Keratinocyte (primary cell): ENCODE results near the gene USP37. TPM values are rescaled to one million over a fixed set of nuclear protein-coding genes. Genes with fewer than 3 reads are reported as not detected.

Experiments used
- DNase-seq: peaks from one replicate; pipeline ENCODE4 v3.0.0-alpha.2; 2011; ENCODE audit warnings: low read depth, missing footprints, low spot score
- FAIRE-seq: peaks from 2 replicates; lab custom pipeline; 2011; peaks lifted over from hg19 to GRCh38; lab: Jason Lieb, UNC
- H2AFZ ChIP-seq: 2 replicates; pipeline ENCODE4 v1.6.0; 2012; ENCODE audit warnings: low read length, control low read depth, inconsistent platforms; ENCODE audit not compliant: control insufficient read depth
- H3K27ac ChIP-seq: 2 replicates; pipeline ENCODE4 v1.5.1; 2011; ENCODE audit warnings: low read length; ENCODE audit not compliant: control insufficient read depth, insufficient read depth
- H3K27me3 ChIP-seq: 3 replicates; pipeline ENCODE4 v1.6.0; 2011; ENCODE audit warnings: low read length; ENCODE audit not compliant: control insufficient read depth, insufficient read depth; ENCODE audit errors: extremely low read depth
- H3K36me3 ChIP-seq, 2 experiments: 2 replicates in 1 of 2; 3 replicates in 1 of 2; pipeline ENCODE4 v1.5.1; 2011; ENCODE audit warnings: low read length in 2 of 2, mild to moderate bottlenecking in 1 of 2; ENCODE audit not compliant: control insufficient read depth in 2 of 2, insufficient read depth in 2 of 2; ENCODE audit errors: extremely low read depth in 1 of 2
- H3K4me1 ChIP-seq: 3 replicates; pipeline ENCODE4 v1.5.1; 2011; ENCODE audit warnings: low read length; ENCODE audit not compliant: control insufficient read depth, insufficient read depth; ENCODE audit errors: extremely low read depth
- H3K4me2 ChIP-seq: 3 replicates; pipeline ENCODE4 v1.6.0; 2011; ENCODE audit warnings: low read depth, low read length; ENCODE audit not compliant: control insufficient read depth, insufficient read depth; ENCODE audit errors: extremely low read depth
- H3K4me3 ChIP-seq, 3 experiments: fragments of 200-600 bp in 1 of 3; sonication (generic) in 1 of 3; 2 replicates in 2 of 3; 3 replicates in 1 of 3; pipeline ENCODE4 v1.5.1; 2011 to 2016; ENCODE audit warnings: low read length in 3 of 3, mild to moderate bottlenecking in 3 of 3, control low read depth in 2 of 3, inconsistent platforms in 1 of 3, low read depth in 1 of 3, mixed read lengths in 1 of 3, mixed run types in 1 of 3, moderate library complexity in 1 of 3; ENCODE audit not compliant: control insufficient read depth in 2 of 3, insufficient read depth in 2 of 3; ENCODE audit errors: extremely low read depth in 1 of 3
- H3K79me2 ChIP-seq: 2 replicates; pipeline ENCODE4 v1.6.0; 2012; ENCODE audit warnings: low read length; ENCODE audit not compliant: control insufficient read depth, insufficient read depth
- H3K9ac ChIP-seq: 3 replicates; pipeline ENCODE4 v1.6.0; 2011; ENCODE audit warnings: low read length; ENCODE audit not compliant: control insufficient read depth, insufficient read depth; ENCODE audit errors: extremely low read depth
- H3K9me1 ChIP-seq: 3 replicates; pipeline ENCODE4 v1.6.0; 2011; ENCODE audit warnings: low read length; ENCODE audit not compliant: control insufficient read depth, insufficient read depth; ENCODE audit errors: extremely low read depth
- H3K9me3 ChIP-seq: 2 replicates; pipeline ENCODE4 v1.5.1; 2012; ENCODE audit warnings: low read depth, low read length; ENCODE audit not compliant: control insufficient read depth
- H4K20me1 ChIP-seq: 3 replicates; pipeline ENCODE4 v1.6.0; 2011; ENCODE audit warnings: low read length; ENCODE audit not compliant: control insufficient read depth, insufficient read depth; ENCODE audit errors: extremely low read depth
- CTCF ChIP-seq, 3 experiments: IDR thresholded peaks in 1 of 3; conservative IDR thresholded peaks in 1 of 3; optimal IDR thresholded peaks in 1 of 3; 2 replicates in 2 of 3; 3 replicates in 1 of 3; pipeline versions ENCODE3 to v1.5.1; 2011; ENCODE audit warnings: low read length in 3 of 3, mild to moderate bottlenecking in 3 of 3, moderate library complexity in 2 of 3, control low read depth in 1 of 3, inconsistent platforms in 1 of 3; ENCODE audit not compliant: insufficient read depth in 2 of 3; ENCODE audit errors: extremely low read depth in 1 of 3
- EZH2 ChIP-seq: IDR thresholded peaks from one replicate; pipeline ENCODE4 v1.6.1; 2012; ENCODE audit warnings: inconsistent platforms, mild to moderate bottlenecking, low read length, moderate library complexity
- dilution Hi-C: fragments of 300-500 bp; cut with MboI; formaldehyde crosslinking; loops from one replicate; pipeline ENCODE4 v1.7.0; 2020; ENCODE audit warnings: low sequenced_read_pairs; ENCODE audit not compliant: extremely low pct_ligation_motif_present
- polyA plus RNA-seq, 5 experiments: library from polyadenylated mRNA; depleted of rRNA in 3 of 5; stranded (reverse) in 3 of 5; stranded (forward) in 1 of 5; unstranded in 1 of 5; fragments of >200 nt; gene quantifications; 1 replicate in 1 of 5; 2 replicates in 3 of 5; 3 replicates in 1 of 5; pipeline versions ENCODE4 v1.2.1 to v1.2.3, GENCODE V29; 2011 to 2012; ENCODE audit warnings: missing spikeins in 2 of 5, low read depth in 1 of 5, low replicate concordance in 1 of 5

USP37 gene
- polyA plus RNA-seq, 1 donor (not counting 4 experiments of a cell fraction or from before 2014, with no cell fraction given), result 4.2 TPM

DNA sequence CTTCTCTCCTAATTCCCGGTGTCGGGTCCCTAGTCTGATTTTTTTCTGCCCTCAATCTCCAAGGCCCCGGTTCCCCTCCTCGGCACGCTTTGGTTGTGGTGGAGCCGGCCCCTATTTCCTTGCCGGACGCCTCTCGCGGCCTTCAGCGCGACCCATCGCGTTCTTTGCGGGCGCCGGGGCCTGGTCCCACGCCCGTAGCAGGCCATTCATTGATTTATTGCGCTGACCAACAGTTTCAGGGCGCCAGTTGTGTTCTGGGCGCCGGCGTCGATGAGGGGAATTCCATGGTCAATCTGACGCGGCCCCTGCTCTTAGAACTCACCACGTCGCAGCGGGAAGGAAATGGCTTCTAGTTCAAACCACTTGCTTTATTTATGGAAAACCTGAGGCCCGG, 884 bp upstream of the USP37 start:
- H3K9me3 ChIP-seq, result no peaks in the 10 kb centered on the region
- peaks cover 2 to 7% of the 10 kb centered on the region in 2 experiments for H3K36me3 ChIP-seq
- peak overlapping the region; percentile 88 to 93 (median 92) for H3K4me3 ChIP-seq
- FAIRE-seq (no peak), DNase-seq (no peak)
- no peaks in the 10 kb centered on the region for H3K9me1 ChIP-seq
- peak overlapping the region; percentile 96 for H3K27ac ChIP-seq
- dilution Hi-C loops, result no loop called here
- TF ChIP-seq CTCF (optimal IDR thresholded peaks at IDR 0.05 in 1 of 3, IDR thresholded peaks at IDR 0.05 in 1 of 3, conservative IDR thresholded peaks at IDR 0.05 in 1 of 3; ENCODE audit: extremely low read depth in 1 of 3, insufficient read depth in 2 of 3, low read length in 3 of 3) (no peak), EZH2 (no peak)
- no peaks in the 10 kb centered on the region for H3K27me3 ChIP-seq
- peak overlapping the region; percentile 100 for H3K4me2 ChIP-seq
- peaks cover 29% of the 10 kb centered on the region for H3K4me1 ChIP-seq
- H3K79me2 ChIP-seq, result peaks cover 83% of the 10 kb centered on the region
- H3K9ac ChIP-seq, result peak overlapping the region; percentile 99
- H4K20me1 ChIP-seq, result no peaks in the 10 kb centered on the region
- peak overlapping the region; percentile 99 for H2AFZ ChIP-seq

GRCh38 chr2:218567797-218568189, 358 bp downstream of the USP37 start:
- Histone ChIP-seq H3K27me3 (no peaks in the 10 kb centered on the region), H3K9me1 (no peaks in the 10 kb centered on the region), H4K20me1 (no peaks in the 10 kb centered on the region), H3K36me3 (peaks cover 2 to 7% of the 10 kb centered on the region in 2 experiments), H3K4me1 (peaks cover 29% of the 10 kb centered on the region), H3K4me2 (peak overlapping the region; percentile 97), H3K27ac (peak overlapping the region; percentile 96), H3K79me2 (peaks cover 76% of the 10 kb centered on the region), H2AFZ (peak overlapping the region; percentile 94), H3K4me3 (peak overlapping the region; percentile 73 to 95 (median 88)), H3K9ac (peak overlapping the region; percentile 99), H3K9me3 (no peaks in the 10 kb centered on the region)
- DNase-seq, result peak; percentile 21
- TF ChIP-seq CTCF (optimal IDR thresholded peaks at IDR 0.05 in 1 of 3, IDR thresholded peaks at IDR 0.05 in 1 of 3, conservative IDR thresholded peaks at IDR 0.05 in 1 of 3; ENCODE audit: extremely low read depth in 1 of 3, insufficient read depth in 2 of 3, low read length in 3 of 3), result no peak
- no peak for TF ChIP-seq EZH2
- FAIRE-seq, result no peak
- dilution Hi-C loops, result no loop called here
